GM19438 (cell line): ENCODE data around the gene NRP1.

Experiments
- ATAC-seq: cut with Tn5 transposase; IDR thresholded peaks from one replicate; pipeline ENCODE4 v1.9.1; 2021; ENCODE audit warnings: low read depth; ENCODE audit not compliant: unreplicated experiment

NRP1 gene

DNA sequence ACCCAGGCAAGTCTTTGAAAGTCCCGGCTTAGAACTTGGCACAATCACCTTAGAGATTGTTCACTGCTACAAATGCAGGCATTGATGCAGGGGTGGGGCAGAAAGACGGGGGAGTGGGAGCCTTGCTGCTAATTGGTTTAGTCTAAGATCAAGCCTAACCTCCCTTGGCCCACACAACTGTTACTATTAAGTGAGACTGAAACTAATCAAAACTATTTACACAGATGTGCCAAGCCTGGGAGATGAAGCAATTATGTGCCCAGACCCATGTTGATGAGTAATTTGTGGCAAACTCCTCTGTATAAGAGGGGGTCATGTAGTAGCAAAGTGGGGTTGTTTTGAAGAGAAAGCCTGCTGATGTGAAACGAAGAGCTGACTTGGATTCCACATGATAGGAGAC, 198.2 kb downstream of the NRP1 start:
- no peak for ATAC-seq

DNA sequence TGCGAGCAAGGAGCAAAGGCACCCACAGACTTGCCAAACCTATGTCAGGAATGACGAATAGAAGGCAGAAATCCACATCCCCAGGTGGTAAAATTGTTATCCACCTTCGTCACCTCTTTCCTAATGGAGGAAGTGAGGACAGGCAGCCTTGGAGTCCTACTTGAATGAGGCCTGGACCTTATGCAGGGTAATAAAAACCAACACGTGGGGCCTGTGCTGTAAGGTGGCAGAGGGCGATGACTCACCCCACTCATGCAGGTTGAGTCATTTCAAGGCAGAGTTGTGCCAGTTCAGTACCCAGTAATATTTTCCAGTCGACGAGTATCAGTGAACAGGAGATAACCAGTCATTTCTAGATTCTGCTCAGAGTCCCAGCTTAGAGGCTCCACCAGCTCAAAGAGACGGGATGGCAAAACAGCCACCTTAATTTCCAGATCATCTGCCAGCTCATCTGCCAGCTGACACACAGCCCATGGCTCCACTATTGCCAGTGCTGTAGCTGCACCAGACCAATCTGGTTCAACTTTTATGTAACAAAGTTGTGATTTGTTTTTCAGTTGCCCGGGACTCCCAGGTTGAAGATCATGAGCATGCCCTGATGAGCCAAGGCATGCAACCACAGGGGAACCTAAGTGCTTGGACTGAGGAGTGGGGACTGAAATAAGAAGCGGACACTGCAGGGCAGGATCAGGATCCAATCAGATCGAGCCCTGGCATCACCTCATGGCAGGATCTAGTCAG, 200.3 kb downstream of the NRP1 start:
- ATAC-seq = no peak

DNA sequence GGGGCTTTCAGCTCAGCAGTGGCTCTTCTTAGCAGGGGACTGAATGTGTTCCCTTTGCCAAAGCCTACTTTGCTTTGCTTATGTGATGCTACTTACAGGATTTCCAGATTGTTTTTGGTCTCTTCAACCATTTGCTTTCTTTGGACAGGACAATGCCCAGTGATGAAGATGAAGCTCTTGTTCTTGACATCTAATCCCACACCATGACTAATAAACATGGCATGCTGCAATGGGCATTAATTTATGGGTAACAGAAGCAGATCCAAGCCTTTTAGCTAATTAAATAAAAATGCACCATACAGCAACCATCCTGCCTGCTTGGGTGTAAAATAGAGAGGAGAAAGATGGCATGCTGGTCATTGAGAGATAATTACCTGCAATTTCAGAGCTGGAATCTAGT, 200.9 kb downstream of the NRP1 start:
- no peak for ATAC-seq

DNA sequence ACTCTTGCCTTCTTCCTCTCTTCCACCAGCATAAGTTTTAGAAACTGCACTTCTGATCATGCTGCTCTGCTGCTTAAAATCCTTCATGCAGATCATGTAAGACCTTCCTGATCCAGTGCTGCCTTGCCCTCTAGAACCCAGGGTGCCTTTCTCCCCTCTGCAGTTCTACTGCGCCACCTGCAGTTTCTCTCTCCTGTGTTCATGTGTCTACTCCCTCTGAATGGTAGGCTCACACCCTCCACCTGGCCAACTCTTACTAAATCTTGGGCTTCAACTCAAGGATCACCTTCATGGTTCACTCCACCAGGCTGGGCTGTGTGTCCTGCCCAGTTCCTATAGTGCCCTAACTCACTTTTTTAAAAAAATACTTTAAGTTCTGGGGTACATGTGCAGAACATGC, 201.8 kb downstream of the NRP1 start:
- no peak for ATAC-seq

DNA sequence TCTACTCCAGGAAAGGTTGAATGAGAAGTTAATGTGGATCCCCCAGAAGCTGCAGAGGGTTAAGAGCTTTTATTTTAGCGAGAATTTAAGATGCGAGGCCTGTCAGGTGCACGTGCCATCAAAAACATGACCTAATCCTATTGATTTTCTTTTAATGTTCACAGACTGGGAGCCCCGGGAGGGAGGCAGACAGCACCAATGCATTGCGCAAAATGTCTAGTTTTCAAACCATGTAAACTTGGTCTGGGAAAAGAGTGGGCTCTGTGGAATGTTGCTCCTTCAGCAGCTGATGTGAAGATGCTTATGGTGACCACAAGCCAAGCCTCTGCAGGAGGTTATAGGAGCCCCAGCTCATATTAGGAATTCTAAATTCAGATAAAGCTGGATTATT, 204.5 kb downstream of the NRP1 start:
- ATAC-seq = no peak

DNA sequence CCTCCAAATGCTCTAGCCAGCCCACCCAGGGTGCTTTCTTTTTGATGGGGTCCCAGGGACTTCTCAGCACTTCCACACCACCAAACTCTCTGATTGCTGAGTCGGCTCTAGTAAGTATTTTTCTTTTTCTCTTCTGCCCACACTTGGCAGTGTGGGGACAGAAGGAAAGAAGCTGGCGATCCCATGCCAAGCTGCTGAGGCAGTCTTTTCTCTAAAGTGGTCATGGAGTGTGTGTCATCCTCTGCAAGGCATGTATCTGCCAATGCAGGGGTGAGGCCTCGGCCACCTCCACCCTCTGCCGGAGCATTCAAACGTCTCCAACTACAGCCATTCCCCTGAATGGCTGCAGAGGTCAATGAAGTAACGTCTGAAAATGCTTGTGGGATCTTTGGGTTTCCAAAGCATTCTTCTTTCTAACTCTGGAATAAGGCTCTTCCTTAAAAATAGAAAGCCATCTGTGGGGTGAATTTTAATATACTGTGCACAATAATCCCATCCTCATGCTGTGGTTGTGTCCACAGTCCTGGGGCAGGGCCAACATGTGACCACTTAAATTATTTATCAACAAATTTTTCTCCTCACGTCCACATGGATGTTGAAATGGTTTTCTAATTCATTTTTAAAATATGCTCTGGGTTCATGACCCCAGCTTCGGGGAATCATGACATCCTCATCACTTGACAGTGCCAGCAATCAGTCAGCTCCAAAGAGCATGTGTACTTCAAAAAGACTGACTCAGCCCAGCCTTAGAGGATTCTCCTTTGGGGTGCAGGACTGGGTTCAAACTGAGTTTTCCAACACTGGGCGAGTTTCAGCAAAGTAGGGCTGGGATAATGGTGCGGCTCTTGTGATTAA, 205.1 kb downstream of the NRP1 start:
- ATAC-seq = no peak

DNA sequence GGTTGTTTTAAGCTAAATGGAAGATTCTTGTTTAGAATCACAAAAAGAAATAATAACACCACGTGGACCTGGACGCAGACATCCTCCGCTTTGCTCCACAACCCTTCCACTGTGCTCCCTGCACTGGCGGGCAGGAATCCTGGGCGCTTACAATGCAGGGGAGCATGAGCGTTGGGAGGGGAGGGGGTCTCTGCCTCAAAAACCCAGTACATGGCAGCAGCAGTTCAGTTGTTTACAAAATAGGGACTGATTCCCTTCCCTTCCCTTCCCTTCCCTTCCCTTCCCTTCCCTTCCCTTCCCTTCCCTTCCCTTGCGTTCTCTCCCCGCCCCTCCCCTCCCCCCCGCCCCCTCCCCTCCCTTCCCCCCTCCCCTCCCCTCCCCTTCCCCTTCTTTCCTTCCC, 206.8 kb downstream of the NRP1 start:
- no peak for ATAC-seq
